HG03460 (cell line): Measurements from ENCODE around the gene CMIP.

ENCODE experiments used
- ATAC-seq: cut with Tn5 transposase; IDR thresholded peaks from one replicate; pipeline ENCODE4 v1.9.1; 2021; ENCODE audit not compliant: unreplicated experiment

The CMIP gene

DNA sequence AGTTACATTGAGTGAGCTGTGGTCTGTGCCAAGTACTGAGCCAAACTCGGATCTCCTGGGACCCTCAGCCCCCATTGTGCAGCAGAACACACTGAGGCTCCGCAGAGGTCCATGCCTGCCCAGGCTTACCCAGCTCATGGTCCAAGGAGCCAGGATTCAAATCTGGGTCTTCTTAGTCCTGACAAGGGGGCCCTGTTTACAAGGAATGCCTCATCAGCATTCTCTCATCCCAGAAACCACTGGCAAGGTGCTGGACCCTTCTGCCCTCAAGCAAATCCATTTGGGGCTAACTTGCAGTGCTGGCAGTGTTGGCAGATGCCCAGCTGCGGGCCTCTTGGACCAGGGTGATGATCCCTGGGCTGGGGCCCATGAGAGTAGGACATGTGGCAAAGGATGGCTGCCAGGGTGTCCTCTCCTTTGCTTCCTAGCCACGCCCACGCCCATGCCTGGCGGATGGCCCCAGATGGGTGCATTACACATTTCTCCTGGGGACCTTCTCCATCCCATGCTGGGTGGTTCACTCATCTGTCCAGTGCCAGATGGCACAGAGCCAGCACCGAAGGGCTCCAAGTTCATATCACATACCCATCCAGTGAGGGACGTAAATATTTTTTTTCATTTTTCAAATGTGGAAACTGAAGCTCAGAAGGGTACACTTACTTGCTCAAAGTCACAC is 117.7 kb downstream of the CMIP start:
- no peak for ATAC-seq

DNA sequence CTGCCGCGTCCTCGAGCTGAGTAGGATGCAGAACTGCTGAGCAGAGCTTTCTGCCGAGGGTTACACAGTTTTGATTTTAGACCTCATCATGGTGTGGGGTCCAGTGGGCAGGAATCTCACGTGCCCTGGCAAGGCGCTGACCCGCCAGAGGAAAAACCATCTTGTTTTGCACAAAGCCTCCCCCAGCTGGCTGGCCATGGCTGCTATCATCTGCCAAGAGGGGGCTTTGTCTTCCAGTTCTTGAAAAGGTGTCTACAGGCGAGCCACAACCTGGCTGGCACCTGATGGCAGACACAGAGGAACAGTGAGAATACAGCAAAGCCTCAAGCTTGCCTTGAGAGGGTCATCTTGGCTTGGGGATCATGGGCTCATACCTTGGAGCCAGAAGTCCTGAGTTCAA is 118.3 kb downstream of the CMIP start:
- ATAC-seq: no peak

DNA sequence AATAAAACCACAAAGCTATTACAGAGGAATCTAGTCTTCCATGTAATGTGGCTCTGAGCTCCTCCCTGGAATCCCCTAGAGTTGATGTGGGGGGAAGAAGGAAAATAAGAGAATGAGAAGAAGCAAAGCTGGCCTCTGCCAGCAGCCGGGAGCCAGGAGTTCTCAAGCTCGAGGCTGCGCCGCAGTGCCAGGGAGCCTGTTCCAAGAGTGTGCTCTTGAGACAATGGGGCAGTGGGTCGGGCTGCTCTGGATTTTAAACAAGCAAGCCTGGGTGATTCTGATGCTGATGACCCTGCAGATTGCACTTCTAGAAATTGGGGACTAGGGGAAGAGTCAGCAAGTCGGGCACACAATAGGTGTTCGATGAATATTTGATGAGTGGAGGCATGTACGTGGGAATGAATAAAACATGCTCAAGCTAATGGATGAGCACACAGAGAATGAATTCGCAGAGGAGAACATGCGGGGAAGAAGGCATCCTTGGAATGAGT is 119.9 kb downstream of the CMIP start:
- no peak for ATAC-seq

DNA sequence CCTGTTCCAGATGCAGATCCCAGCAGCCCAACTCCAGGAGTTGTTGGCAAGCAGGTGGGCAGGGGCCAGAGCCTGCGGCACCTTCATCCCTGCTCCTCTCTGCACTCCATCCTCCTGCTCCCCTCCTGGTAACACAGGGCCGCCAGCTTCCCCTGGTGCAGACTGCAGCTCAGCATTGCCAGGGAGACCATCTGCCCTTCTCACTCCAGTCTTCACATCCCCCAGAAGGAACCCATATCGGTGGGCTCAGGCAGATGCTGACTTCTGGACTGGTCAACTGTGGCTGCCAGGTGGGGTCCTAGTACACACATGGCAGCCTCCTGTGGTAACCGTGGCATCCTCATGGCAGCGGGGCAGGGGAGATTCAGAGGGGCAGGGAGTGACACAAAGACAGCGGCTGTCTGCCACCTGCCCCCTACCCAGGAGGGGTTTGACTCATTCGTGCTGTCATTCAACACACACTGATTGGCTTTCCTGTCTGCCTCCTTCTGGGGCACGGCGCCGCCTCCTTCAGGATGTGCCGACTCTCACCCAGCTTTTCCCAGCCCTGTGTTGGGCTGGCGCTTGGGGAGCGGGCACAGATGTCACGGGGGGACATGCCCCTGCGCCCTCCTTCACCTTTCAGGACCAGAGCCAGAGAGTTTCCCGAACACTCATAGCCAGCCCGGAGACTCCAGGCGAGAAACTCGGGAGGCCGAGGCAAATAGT is 120.9 kb downstream of the CMIP start:
- ATAC-seq: no peak

DNA sequence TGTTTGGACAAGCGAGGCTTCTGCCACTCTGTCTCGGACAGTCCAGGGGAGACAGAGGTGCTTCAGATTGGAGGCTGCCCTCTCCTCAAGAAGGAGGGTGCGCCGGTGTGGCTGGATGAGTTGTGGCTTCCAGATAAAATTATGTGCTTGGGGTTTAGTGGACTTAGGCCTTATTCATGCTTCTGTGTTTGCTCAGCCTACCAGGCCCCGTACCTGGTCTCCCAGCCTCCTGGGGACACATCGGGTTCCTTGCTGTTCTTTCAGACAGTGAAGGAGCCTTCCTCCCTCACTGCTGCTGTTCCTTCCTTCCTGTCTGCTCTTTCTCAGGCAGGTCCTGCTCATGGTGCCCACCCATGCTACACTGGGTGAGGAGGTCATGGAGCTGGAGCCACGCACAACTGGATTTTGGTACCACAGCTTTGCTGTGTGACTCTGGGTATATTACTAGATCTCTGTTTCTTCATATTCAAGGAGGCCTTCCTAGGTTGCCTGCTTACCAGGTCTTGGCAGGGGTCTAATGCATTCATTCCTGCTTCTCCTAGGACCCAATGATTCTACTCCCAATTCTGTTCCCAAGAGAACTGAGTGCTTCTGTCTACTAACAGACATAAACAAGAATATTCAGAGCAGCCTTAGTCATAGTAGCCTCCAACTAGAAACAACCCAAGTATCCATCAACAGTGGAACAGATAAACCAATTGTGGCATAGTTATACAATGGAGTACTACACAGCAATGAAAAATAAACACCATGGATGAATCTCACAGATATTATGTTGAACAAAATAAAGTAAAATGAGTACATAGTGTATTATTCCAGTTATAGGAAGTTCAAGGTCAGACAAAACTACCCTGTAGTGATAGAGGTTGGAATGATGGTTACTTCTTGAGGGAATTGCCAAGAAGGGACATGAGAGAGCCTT is 121.7 kb downstream of the CMIP start:
- no peak for ATAC-seq

DNA sequence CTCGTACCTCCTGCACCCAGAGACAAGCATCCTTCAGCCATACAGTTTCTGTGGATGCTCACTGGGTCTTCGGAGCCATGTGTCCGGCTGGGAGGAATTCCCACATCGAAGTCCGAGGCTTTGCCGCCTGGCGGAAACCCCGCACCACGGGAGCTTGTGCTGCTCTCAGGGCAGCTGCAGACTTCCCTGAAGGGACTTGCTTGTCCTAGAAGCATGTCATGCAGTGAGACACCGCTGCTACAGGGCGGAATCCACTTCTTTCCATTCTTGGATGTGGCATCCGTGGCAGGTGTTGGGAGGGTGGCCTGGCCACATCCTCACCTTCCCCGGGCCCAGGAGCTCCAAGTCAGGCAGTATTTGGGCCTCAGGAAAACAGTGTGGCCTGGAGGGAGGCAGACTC is 122.5 kb downstream of the CMIP start:
- ATAC-seq: no peak

DNA sequence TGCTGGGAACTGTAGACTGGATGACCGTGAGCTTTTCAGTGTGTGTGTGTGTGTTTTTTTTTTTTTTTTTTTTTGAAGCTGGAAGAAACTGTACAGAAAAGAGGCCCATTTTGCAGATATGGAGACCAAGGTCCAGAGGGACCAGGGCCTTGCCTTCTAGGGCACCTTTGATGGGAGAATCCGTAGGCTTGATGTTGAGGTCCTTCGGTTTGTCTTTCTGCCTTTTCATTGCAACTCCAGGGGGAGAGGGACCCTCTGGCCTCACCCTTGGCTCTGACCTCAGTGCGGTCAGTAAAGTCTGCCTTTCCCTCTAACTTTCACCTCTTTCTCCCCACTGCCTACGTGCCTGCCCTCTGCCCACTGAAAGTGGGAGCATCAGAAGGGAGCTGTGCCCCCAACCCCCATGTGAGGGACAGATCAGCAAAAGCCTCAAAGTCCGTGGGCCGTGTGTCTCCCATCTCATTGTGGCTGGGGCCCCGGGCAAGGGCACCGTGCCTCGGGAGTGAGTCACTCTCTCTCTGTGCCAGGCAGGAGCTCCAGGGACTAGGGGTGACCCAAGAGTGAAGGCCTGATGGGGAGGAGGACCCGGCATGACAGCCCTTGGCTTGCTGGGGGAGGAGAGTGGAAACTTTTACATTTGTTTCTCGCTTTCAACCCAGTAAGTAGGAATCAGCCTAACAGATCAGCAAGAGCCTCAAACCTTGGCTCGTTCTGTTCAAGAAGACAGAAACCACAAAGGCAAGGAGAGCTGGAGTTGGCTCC is 123.6 kb downstream of the CMIP start:
- ATAC-seq: no peak

DNA sequence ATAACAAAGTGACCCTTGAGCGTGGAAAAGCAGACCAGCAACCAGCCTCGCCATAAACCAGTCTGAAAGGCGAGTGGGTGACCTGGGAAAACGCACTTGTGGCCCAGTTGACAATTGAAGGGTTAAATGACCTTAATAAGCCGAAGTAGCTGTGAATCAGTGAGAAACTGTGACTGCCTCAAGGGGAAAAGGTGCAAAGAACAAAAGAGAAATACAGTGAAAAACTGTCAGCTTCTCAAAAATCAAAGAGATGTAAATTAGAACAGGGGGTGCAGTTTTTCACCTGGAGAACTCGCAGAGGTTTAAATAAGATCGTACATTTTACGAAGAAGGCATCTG is 124.1 kb downstream of the CMIP start:
- no peak for ATAC-seq

DNA sequence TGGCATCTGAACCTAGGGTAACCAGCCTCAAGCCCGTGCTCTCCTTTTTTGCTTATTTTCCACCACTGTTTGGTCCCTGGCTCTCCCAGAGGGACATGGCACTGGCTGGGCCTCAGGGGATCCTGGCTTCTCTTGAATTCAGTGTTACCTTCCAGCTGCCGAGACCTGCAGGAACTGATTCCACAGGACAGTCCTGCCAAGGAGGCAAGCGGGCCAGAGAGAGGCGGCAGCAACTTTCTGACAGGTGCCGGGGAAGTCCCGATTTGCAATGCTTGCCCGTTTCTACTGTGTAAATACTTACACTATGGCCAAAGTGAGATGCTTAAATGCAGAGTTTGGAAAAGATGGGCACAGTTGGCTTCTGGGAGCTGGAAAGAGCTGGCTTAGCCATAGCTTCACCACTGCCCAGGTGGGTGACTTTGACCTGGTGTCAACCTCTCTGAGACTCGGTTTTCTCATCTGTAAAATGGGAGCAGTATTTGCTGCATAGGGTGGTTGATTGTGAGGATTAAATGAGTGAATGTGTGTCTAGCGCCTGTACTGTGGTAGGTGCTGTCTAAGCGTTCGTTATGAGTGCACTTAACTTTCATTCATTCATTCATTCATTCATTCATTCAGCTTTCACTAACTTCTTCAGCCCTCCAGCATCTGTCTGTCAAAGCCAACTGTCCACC is 124.9 kb downstream of the CMIP start:
- ATAC-seq: no peak

DNA sequence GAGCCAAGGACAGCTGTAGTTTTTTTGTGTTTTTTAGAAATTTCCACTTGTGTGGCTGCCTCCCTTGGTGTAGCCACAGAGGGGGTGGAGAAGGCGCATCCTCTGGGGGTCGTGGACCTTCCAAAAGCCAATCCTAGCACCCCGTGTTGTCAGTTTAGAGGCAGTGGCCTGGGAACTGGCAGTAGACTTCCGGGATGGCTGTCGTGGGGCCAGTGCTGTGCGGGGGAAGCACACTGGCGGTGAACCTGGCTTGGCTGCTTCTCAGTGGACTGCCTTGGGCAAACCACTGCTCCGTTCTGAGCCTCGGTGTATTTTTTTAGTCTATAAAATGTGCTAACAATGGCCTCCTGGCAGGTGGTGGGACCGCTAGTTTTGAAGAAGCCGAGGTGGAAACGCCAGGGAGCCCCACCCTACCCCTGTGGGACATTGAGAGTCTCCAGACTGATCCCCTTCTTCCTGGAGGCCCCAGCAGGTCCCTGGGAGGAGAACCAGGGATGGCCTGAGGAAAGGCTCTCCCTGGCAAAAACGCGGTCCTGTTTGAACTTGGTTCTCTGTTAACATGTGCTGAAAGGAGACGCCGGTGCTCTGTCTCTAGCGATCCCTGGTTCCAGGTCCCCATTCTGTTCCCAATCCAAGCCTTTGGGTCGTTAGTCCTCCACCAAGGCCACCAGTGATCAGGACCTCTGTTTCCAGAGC is 125.7 kb downstream of the CMIP start:
- no peak for ATAC-seq

DNA sequence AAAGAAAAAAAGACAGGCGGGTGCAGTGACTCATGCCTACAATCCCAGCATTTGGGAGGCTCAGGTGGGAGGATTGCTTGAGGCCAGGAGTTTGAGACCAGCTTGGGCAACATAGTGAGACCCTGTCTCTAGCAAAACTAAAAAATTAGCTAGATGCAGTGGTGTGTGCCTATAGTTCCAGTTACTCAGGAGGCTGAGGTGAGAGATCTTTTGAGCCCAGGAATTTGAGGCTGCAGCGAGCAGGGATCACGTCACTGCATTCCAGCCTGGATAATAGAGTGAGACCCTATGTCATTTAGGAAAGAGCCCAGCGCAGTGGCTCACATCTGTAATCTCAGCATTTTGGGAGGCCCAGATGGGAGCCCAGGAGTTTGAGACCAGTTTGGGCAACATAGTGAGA is 126.6 kb downstream of the CMIP start:
- no peak for ATAC-seq

DNA sequence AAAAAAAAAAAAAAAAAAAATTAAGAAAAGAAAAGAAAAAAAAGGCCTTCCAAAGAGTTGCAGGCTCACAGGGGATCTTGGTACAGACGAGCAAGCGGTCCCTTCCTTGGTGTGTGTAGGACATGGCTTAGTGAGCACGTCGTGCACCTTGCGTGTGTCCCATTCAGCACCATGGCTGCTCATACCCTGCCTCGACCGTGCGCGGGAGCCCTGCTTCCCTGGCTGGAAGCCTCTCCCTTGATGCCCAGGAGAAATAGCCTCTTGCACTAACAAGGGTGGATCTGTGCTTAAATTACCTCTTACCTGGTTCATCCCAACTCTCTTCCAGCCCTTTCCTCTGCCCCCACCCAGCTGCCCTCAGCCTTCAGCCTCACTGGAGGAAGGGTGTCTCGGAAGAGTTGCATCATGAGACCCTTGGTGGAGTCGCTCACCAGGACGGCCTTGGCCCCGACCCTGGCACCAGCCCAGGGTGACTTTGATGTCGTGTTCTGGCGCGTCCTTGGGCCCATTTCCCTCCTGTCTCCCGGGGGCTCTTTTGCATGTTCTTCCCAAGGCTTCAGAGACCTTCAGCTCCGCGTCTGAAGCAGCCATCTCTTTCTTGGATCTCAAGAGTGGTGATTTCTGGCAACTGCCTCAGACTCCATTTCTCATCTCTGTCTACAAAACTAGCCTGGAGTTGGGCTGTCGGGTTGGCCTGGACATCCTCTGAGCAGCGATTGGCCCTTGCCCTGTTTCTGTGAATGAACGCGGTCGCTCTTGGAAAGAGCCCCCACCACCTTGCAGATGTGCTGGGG is 127.2 kb downstream of the CMIP start:
- ATAC-seq: no peak

DNA sequence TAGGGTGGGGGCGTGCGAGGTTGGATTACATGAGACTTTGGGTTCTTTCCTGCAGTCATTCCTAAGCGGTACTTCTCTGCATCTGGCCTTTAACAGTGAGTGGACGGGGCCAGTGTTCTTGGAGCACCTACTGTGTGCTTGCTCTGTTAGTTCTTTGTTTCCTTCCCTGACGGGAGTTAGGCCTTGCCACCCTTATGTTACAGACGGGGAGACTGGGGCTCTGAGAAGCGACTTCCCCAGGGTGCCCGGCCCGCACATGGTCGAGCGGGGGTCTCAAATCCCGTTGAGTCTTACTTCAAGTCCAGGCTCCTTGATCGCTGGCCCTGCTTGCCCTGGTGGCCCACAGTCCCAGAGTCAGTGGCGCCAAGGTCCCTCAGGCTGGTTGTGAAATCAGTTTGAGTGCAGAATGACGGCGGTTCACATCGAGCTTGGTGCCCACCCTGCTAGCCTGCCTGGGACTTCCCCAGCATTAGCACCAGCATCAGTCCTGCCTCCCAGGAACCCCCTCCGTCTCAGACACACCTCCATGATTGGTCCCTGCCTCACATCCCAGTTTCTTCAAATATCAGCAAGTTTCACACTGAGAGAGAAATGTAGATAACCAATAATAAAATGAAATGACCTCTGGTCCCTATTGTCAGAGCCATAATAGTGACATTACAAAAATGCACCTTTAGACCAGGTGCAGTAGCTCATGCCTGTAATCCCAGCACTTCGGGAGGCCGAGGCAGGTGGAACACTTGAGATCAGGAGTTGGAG is 128.0 kb downstream of the CMIP start:
- ATAC-seq: no peak

DNA sequence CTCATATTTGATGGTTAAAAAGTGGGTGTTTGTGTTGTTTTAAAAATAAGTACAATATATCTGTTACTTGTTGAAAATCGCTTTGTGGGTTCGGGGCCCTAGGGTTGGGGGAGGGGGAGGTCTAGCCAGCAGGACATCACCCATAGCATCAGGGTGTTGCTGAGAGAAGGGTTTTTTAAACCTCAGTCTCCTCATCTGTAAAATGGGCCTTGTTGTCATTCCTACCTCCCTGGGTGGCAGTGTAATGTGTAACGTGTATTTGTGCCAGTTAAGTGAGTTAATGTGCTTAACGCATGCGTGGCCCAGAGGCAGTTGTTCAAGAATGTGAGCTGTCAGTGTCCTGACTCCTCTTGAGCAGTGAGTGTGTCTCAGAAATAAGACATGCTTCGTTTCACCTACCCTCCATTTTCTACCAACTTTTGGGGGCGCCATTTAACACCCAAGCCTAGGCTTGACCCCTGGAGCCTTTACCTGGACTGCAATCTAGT is 129.0 kb downstream of the CMIP start:
- ATAC-seq: no peak

DNA sequence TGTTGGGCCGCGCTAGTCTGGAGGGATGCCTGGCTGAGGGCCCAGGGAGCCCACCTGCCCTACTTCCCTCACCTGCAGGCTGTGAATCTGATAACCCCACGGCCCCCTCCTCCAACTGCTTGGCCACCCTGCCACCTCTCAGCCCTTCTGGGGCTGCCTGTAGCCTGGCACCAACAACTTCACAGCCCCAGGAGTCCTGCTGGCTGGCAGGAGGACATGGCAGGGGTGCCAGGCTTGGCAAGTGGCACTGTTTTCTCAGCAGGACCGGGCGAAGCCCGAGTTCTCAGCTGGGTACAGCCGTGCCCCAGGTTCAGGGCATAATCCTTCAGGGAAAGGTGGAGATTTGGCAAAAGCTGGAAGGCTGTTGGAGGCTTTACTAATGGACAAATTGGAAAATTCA is 129.6 kb downstream of the CMIP start:
- no peak for ATAC-seq

DNA sequence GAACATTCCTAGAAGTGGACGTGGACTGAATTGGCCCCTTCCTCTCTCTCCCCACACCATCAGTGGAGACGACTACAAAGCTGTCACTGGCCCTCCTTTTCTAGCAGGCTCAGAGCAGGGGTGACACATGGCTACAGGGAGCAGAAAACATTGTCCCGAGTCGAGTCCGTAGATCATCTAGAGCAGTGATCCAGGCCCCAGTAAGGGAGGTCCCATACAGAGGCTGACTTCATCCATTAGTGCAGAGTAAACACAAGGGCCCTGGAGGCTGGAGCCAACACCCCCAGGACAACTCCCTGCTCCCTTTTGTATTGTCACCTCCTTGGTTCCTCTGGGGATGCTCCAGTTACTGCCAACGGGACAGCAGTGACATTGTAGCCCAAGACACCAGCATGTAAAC is 130.7 kb downstream of the CMIP start:
- no peak for ATAC-seq

DNA sequence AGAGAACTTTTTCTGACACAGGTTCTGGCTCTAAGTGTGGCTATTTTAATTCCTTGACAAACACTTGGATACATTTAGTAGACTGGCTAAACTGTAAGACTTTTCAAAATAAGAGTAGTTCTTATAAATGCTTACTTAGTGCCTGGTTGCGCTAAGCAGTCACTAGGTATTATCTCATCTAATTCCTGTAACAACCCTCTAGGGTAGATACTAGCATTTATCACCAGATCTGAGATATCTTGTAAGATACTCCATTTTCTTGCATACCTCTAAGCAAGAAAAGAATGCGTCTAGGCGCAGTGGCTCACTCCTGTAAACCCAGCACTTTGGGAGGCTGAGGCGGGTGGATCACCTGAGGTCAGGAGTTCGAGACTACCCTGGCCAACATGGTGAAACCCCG is 131.2 kb downstream of the CMIP start:
- ATAC-seq: no peak

DNA sequence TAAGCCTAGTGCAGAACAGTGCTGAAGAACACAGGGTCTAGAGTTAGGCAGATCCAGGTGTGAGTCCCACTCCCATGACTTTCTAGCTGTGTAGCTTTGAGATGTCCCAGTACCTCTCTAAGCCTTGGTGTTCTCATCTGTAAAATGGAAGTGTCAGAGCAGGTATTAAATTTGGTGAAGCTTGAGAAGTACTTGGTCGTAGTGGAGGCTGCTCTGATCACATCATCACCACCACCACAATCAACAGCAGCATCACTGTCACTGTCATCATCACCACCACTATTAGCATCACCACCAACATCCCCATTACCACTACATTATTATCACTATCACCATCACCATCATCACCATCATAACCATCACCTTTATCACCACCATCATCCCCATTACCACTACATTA is 132.1 kb downstream of the CMIP start:
- ATAC-seq: no peak
